GM19238 (cell line): ENCODE results near the gene GEMIN5.
"Not testable (repeated sequence)": the region's sequence is repeated elsewhere in the genome, so short reads cannot be mapped to it uniquely, and the experiment has no call there.

Experiments
- DNase-seq: peaks from one replicate; pipeline ENCODE4 v3.0.0; 2011; ENCODE audit warnings: low spot score; ENCODE audit not compliant: insufficient read length

Gene GEMIN5

GRCh38 chr5:154940772-154941620 is 3.0 kb upstream of the GEMIN5 start, which contains the start of gene MRPL22:
TSS of gene MRPL22 (plus strand) at chr5:154941073. CDS start at chr5:154941111, 38 bp downstream.
- DNase-seq = peak; percentile 86

DNA sequence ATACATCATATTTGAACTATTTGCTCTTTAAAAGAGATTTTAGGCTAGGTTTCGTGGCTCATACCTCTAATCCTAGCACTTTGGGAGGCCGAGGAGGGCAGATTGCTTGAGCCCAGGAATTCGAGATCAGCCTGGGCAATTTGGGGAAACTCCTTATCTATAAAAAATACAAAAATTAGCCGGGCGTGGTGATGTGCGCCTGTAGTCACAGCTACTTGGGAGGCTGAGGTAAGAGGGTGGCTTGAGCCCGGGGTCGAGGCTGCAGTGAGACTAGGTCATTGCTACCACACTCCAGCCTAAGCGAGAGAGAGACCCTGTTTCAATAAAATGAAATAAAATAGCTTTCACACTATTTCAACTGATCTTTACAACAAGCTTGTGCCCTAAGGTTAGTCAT is 2.4 kb upstream of the GEMIN5 start:
- DNase-seq = no peak

DNA sequence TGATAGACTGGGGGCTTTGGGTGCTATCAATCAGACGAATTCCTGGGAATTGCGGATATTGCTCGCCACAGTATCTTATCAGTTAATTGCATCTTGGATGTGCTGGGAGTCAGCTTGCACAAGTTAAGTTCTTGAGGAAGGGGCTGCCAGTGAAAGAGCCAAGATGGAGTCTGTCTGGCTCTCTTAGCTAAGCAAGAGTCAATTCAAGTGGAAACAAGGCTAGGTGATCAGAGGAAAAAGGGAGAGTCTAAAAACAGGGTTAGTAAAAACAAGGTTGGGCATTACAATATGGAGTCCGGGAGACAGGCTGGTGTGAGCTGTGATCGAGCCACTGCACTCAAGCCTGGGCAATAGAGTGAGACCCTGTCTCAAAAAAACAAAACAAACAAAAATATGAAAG is 1.4 kb upstream of the GEMIN5 start:
- not testable (repeated sequence) for DNase-seq

GRCh38 chr5:154937186-154937717 is 759 bp downstream of the GEMIN5 start:
- DNase-seq = no peak

GRCh38 chr5:154934881-154935280 is 3.1 kb downstream of the GEMIN5 start:
- DNase-seq = no peak

DNA sequence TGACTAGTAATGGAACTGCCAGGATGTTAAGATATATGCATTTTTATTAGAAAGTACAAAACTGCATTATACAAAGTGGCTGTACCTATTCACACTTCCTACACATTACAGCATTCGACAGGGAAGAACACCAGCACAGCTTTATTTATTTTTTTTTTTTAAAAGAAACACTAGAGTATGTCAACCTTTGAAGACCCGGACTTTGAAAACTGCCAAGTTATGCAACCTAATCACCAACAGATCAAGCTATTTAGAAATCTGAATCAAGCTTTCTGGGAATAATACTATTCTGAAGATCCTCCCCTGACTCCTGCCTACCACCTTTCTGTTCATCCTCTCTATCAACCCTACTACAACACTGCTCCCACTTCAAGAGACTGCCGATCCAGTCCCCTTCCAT is 4.5 kb downstream of the GEMIN5 start:
- no peak for DNase-seq

GRCh38 chr5:154923441-154924430 is 14.3 kb downstream of the GEMIN5 start:
- DNase-seq = no peak

DNA sequence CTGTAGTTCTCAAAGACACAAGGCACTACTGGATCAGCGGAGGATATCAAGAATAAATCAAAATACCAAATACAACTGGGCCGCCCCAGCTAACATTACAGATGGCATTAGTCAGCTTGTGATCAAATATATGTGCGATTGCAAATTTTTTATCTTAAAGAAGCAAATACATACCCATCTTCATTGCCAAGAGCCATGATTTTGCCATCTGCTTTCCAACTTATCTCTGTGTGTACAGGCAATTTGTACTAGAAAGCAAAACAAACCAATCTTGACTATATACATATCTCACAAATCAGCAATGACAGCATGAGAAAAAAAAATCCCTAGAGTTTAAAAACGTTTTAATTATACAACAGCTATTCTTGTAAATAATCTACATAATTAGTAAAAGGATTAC is 20.3 kb downstream of the GEMIN5 start:
- no peak for DNase-seq

DNA sequence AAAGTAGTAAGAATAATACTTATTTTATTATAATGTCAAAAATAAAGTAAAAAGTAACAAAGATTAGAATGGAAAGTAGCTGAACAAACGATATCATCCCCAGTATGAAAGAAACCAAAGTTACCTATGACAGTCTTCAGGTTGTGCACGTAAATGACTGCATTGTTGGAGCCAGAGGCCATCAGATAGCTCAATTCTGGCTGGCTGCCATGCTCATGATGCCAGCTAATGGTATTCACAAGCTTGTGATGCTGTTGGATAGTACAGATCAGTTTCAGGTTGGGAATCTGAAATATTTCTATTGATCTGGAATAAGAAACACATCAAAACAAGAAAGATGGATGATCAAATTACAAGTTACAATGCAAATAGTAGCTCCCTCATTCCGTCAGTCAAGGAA is 21.1 kb downstream of the GEMIN5 start:
- DNase-seq = no peak

- DNase-seq = not testable (repeated sequence)
Measured at GRCh38 chr5:154905601-154906000, 32.4 kb downstream of the GEMIN5 start.

DNA sequence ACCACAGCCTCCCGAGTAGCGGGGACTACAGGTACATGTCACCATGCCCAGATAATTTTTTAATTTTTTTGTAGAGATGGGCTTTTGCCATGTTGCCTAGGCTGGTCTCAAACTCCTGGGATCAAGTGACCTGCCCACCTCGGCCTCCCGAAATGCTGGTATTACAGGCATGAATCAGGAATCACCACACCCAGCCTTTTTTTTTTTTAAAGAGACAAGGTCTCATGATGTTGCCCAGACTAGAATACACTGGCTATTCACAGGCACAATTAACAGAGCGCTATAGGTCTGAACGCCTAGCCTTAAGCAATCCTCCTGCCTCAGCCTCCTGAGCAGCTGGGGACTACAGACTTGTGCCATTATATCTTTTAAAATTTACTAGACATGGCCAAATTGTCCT is 36.1 kb downstream of the GEMIN5 start:
- DNase-seq = no peak

DNA sequence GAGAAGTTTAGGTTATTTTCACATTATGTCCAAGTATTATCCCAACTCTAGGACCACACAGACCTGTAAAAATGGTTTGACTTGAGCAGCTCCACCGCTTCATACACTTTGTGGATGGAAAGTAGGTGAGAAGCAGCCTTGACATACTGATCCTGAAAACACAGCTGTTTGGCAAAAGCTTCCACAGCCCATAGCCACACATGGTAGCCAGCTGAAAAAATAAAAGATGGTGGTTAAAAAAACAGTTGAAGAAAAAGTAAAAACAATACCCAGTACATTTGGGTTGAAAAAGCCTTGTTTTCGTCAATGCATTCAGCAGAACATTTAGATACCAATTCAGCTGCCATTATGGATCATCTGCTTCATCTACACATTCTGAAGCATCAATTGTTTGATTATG is 36.7 kb downstream of the GEMIN5 start:
- DNase-seq = no peak

- DNase-seq = no peak
Measured at GRCh38 chr5:154900066-154900465, 37.9 kb downstream of the GEMIN5 start.

- DNase-seq = no peak
Measured at GRCh38 chr5:154899151-154899816, 38.7 kb downstream of the GEMIN5 start.

- DNase-seq = no peak
Measured at GRCh38 chr5:154898210-154898609, 39.8 kb downstream of the GEMIN5 start.

DNA sequence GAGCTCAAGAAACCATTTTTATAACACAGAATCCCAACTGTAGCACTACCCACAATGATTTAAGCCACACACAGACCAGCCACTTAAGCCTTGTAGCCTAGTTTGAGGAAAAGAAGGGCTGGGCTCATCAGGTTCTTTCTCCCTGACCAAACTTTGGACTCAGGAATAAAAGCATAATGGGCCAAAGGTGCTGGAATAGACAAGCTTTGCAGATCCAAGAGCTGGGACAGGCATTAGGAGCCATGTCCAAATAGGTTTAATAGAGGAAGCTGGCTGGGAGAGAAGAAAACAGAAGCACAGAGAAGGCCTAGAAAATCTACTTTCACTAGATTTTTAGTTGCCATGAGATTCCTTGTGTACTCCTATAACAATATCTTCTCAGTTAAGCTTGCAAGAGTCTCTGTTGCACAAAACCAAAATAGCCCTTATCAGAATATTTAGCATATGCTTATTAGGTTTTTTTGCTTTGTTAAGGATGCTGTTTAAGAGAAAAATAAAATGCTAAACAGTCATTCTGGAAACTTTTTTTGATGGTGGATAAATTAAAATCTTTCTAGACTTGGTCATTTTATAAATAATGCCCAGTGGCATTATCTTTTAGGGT is 41.3 kb downstream of the GEMIN5 start:
- no peak for DNase-seq

GRCh38 chr5:154895606-154896561 is 42.1 kb downstream of the GEMIN5 start:
- DNase-seq = no peak

- no peak for DNase-seq
Measured at GRCh38 chr5:154893381-154893780, 44.6 kb downstream of the GEMIN5 start.

GRCh38 chr5:154892369-154892771 is 45.6 kb downstream of the GEMIN5 start:
- DNase-seq = no peak

DNA sequence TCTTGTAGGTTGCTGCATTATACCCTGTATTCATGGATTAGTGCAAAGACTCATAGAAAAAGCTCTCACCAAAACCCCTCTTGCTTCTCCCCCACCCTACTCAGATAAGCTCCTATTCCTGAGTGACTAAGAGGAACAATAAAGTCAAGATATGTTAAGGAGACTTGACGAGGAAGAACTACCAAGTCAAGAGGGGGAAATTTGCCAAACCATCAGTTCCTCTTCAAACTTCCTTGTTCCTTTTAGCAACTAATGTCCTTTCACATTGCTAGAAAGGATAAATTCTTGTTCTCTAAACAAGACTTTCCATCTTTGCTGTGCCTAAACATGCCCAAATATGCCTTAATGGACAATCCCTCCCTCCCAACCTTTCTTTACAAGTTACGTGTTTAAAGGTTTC is 52.6 kb downstream of the GEMIN5 start:
- DNase-seq = no peak
